Non-pigmented ciliary epithelial cell (primary cell): ENCODE measurements around the gene LDLRAD3.

Experiments
- DNase-seq: peaks from one replicate; pipeline ENCODE4 v3.0.0-alpha.2; 2010; ENCODE audit warnings: low read depth

The LDLRAD3 gene

GRCh38 chr11:36278531-36279282 is 334.8 kb downstream of the LDLRAD3 start:
- no peak for DNase-seq

GRCh38 chr11:36280531-36280930 is 336.7 kb downstream of the LDLRAD3 start:
- no peak for DNase-seq
